GM12878 (cell line): Measurements from ENCODE around the gene ERCC2. TPM values are rescaled to one million over a fixed set of nuclear protein-coding genes. Genes with fewer than 3 reads are reported as not detected.

Experiments
- ATAC-seq: fragments of 200-7000 bp; cut with Tn5 transposase; 3 replicates; pipeline ENCODE4 v1.9.1; 2020; ENCODE audit warnings: mild to moderate bottlenecking, moderate library complexity
- BruUV-seq: library from RNA; stranded (reverse); fragments of 400-500 nt; replicated peaks from 2 replicates; lab custom pipeline; 2021; lab: Mats Ljungman, UMichigan
- CTCF ChIA-PET: fragments of 300-600 bp; sonication (Branson Sonifier 250); formaldehyde crosslinking; extraction: SDS; loops from one replicate; lab custom pipeline; 2021; ENCODE audit warnings: inconsistent platforms; lab: Yijun Ruan, JAX
- POLR2A ChIA-PET: fragments of 350-600 bp; formaldehyde crosslinking; extraction: SDS; loops from one replicate; lab custom pipeline; 2021; ENCODE audit warnings: inconsistent platforms; lab: Charles Lee
- RAD21 ChIA-PET: fragments of 300-600 bp; sonication (Branson Sonifier 250); formaldehyde crosslinking; loops from one replicate; lab custom pipeline; 2023; ENCODE audit warnings: antibody characterized with exemption; ENCODE audit not compliant: unreplicated experiment; lab: Charles Lee
- SMC1A ChIA-PET: fragments of 300-600 bp; sonication (Branson Sonifier 250); formaldehyde crosslinking; loops from one replicate; lab custom pipeline; 2023; ENCODE audit not compliant: unreplicated experiment, uncharacterized antibody; lab: Charles Lee
- DNase-seq: peaks from one replicate; pipeline ENCODE4 v3.0.0-alpha.2; 2011; ENCODE audit warnings: low read depth, low spot score
- FAIRE-seq: peaks from 3 replicates; lab custom pipeline; 2011; peaks lifted over from hg19 to GRCh38; lab: Jason Lieb, UNC
- H2AFZ ChIP-seq: 2 replicates; pipeline ENCODE4 v1.6.0; 2011; ENCODE audit warnings: low read depth, low read length, control low read depth; ENCODE audit not compliant: control insufficient read depth
- H3K27ac ChIP-seq: 2 replicates; pipeline ENCODE4 v1.5.1; 2011; ENCODE audit warnings: control low read depth; ENCODE audit not compliant: control insufficient read depth, insufficient read depth
- H3K27me3 ChIP-seq, 2 experiments: replicated peaks in 1 of 2; 2 replicates each; pipeline versions ENCODE4 v1.6.0 to v1.6.1; 2011; ENCODE audit warnings: low read length in 1 of 2; ENCODE audit not compliant: control insufficient read depth in 2 of 2, insufficient read depth in 2 of 2
- H3K36me3 ChIP-seq, 2 experiments: 2 replicates each; pipeline ENCODE4 v1.5.1; 2011; ENCODE audit warnings: low read length in 1 of 2; ENCODE audit not compliant: control insufficient read depth in 2 of 2, insufficient read depth in 2 of 2
- H3K4me1 ChIP-seq: 2 replicates; pipeline ENCODE4 v1.6.1; 2011; ENCODE audit warnings: mild to moderate bottlenecking, low read length, moderate library complexity, mixed read lengths; ENCODE audit not compliant: control insufficient read depth, insufficient read depth
- H3K4me2 ChIP-seq: 2 replicates; pipeline ENCODE4 v1.6.0; 2011; ENCODE audit warnings: control low read depth; ENCODE audit not compliant: control insufficient read depth, insufficient read depth
- H3K4me3 ChIP-seq: fragments of 200-600 bp; sonication (generic); 2 replicates; pipeline ENCODE4 v1.5.1; 2016
- H3K79me2 ChIP-seq: 2 replicates; pipeline ENCODE4 v1.6.0; 2011; ENCODE audit warnings: low read length; ENCODE audit not compliant: control insufficient read depth, insufficient read depth
- H3K9ac ChIP-seq: 2 replicates; pipeline ENCODE4 v1.8.0; 2011; ENCODE audit warnings: low read length, control low read depth, mixed read lengths; ENCODE audit not compliant: control insufficient read depth, insufficient read depth
- H3K9me3 ChIP-seq: replicated peaks from 3 replicates; pipeline ENCODE4 v1.5.1; 2011; ENCODE audit warnings: mild to moderate bottlenecking, low read length; ENCODE audit not compliant: control insufficient read depth, insufficient read depth
- H4K20me1 ChIP-seq: 2 replicates; pipeline ENCODE4 v1.6.0; 2011; ENCODE audit not compliant: control insufficient read depth, insufficient read depth
- ASH2L ChIP-seq: fragments of 300-600, 200-600 bp; sonication (generic); IDR thresholded peaks from 2 replicates; pipeline ENCODE4 v1.6.1; 2017; ENCODE audit warnings: low read depth, mild to moderate bottlenecking, borderline replicate concordance
- BHLHE40 ChIP-seq, 2 experiments: fragments of 450-650 bp in 1 of 2; IDR thresholded peaks; 2 replicates each; pipeline ENCODE4 v1.6.1; 2011 to 2017; ENCODE audit warnings: low read depth in 2 of 2, borderline replicate concordance in 1 of 2, improper control_type of control experiment in 1 of 2, low read length in 1 of 2, mild to moderate bottlenecking in 1 of 2
- BMI1 ChIP-seq: fragments of 450-650 bp; IDR thresholded peaks from 2 replicates; pipeline ENCODE4 v1.6.1; 2016; ENCODE audit warnings: mild to moderate bottlenecking, moderate library complexity, borderline replicate concordance
- FOS ChIP-seq: IDR thresholded peaks from 3 replicates; pipeline ENCODE4 v1.6.1; 2011; ENCODE audit warnings: borderline replicate concordance; ENCODE audit not compliant: insufficient read length; ENCODE audit errors: extremely low read depth
- KDM1A ChIP-seq: fragments of 200-600 bp; sonication (generic); IDR thresholded peaks from 2 replicates; pipeline ENCODE4 v1.6.1; 2016; ENCODE audit warnings: borderline replicate concordance
- NFXL1 ChIP-seq: fragments of 450-650 bp; IDR thresholded peaks from 2 replicates; pipeline ENCODE4 v1.6.1; 2017; ENCODE audit warnings: antibody characterized with exemption, mild to moderate bottlenecking, borderline replicate concordance
- SREBF2 ChIP-seq: IDR thresholded peaks from 2 replicates; pipeline ENCODE4 v1.6.1; 2012; ENCODE audit warnings: mild to moderate bottlenecking, low read length
- TAF1 ChIP-seq: IDR thresholded peaks from 2 replicates; pipeline ENCODE4 v1.6.1; 2011; ENCODE audit warnings: mild to moderate bottlenecking, low read depth, low read length, borderline replicate concordance
- TBL1XR1 ChIP-seq: IDR thresholded peaks from 2 replicates; pipeline ENCODE4 v1.6.1; 2012; ENCODE audit warnings: low read depth, low read length, improper control_type of control experiment
- WGBS: methylation state at CpG from one replicate; pipeline ENCODE4 v1.1.6; 2016; ENCODE audit warnings: low lambda C conversion rate; ENCODE audit not compliant: insufficient replicate concordance, insufficient coverage; ENCODE audit errors: missing lambda C conversion rate; 5-methylcytosine and 5-hydroxymethylcytosine counted together
- in situ Hi-C: fragments of 300-500 bp; cut with MboI; formaldehyde crosslinking; loops from 9 replicates; pipeline ENCODE4 v1.14.3; 2018; ENCODE audit warnings: mixed read lengths
- intact Hi-C: fragments of 100-400 bp; cut with micrococcal nuclease; formaldehyde crosslinking; loops from one replicate; pipeline ENCODE4 v1.14.2; 2022; ENCODE audit not compliant: unreplicated experiment
- polyA plus RNA-seq, 11 experiments: library from polyadenylated mRNA; depleted of rRNA in 4 of 11; unstranded in 6 of 11; stranded (reverse) in 5 of 11; fragments of >200 nt; fragmentation: Nextera tagmentation in 4 of 11; fragmentation: Illumina TruSeq in 1 of 11; extraction: Ambion mirVana in 4 of 11; extraction: Trizol in 1 of 11; gene quantifications; 1 replicate in 1 of 11; 2 replicates in 10 of 11; pipeline versions ENCODE4 v1.2.1 to v1.2.3, GENCODE V29; 2011 to 2016; ENCODE audit warnings: inconsistent platforms in 2 of 11, missing spikeins in 2 of 11, low read depth in 1 of 11
- total RNA-seq, 4 experiments: library from RNA; depleted of rRNA in 3 of 4; stranded (reverse); fragments of >200 nt in 3 of 4; fragmentation: Illumina TruSeq in 1 of 4; extraction: Trizol in 1 of 4; gene quantifications; 2 replicates each; pipeline versions ENCODE4 v1.2.1 to v1.2.3, GENCODE V29; 2013 to 2021
- TF ChIP-seq, protein P1 (sequence below): fragments of 450-650 bp; IDR thresholded peaks from 2 replicates; pipeline ENCODE4 v1.6.1; 2018; ENCODE audit warnings: borderline replicate concordance, mild to moderate bottlenecking; ENCODE audit not compliant: partially characterized antibody
- TF ChIP-seq, protein P2 (sequence below): fragments of 450-650 bp; IDR thresholded peaks from 2 replicates; pipeline ENCODE4 v1.6.1; 2016; ENCODE audit warnings: mild to moderate bottlenecking
- TF ChIP-seq, protein P3 (sequence below): IDR thresholded peaks from 2 replicates; pipeline ENCODE4 v1.6.1; 2011; ENCODE audit warnings: mild to moderate bottlenecking, low read depth, low read length, moderate library complexity; ENCODE audit not compliant: insufficient replicate concordance

ERCC2 gene
- total and polyA plus RNA-seq, 10 of the 15 experiments (the other 5 are each of a cell fraction or from before 2014, with no cell fraction given) = 1.3 to 40.1 (median 15.6) TPM

DNA sequence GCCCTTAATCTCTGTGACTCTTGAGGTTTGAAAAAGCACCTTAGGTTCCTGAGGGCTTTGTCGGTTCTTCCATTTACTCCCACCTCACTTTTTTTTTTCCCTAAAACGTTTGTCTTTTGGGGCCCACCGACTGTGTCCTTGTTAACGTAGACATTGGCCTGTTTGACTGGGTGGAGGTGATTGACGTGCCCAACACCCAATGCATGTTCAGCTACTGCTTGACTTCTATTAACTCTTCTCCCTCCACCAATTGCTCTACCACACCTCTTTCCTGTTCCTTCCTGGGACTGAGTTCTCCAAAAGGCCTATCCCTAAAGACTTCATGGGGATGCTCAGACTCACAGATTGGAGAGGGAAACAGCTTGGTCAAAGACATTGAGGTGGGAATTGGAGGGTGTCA, 65.0 kb downstream of the ERCC2 start:
- ChIA-PET RAD21 (no interaction called here), POLR2A (interaction anchor here (0.5 kb wide), 1 partner anchor 28 kb away, joined by 3 read pairs; no protein-coding TSS in a partner anchor), SMC1A (no interaction called here), CTCF (interaction anchor here (0.5 kb wide), 1 partner anchor 437 kb away, joined by 3 read pairs; no protein-coding TSS in a partner anchor)
- H3K79me2 ChIP-seq = no peaks in the 10 kb centered on the region
- H4K20me1 ChIP-seq = no peaks in the 10 kb centered on the region
- H3K4me2 ChIP-seq = no peak overlapping the region
- H3K27me3 ChIP-seq = no peaks in the 10 kb centered on the region
- peak; percentile 24; the same call in 1 of the 3 replicates for ATAC-seq
- no peak overlapping the region for H3K9ac ChIP-seq
- TF ChIP-seq, protein P1, sequence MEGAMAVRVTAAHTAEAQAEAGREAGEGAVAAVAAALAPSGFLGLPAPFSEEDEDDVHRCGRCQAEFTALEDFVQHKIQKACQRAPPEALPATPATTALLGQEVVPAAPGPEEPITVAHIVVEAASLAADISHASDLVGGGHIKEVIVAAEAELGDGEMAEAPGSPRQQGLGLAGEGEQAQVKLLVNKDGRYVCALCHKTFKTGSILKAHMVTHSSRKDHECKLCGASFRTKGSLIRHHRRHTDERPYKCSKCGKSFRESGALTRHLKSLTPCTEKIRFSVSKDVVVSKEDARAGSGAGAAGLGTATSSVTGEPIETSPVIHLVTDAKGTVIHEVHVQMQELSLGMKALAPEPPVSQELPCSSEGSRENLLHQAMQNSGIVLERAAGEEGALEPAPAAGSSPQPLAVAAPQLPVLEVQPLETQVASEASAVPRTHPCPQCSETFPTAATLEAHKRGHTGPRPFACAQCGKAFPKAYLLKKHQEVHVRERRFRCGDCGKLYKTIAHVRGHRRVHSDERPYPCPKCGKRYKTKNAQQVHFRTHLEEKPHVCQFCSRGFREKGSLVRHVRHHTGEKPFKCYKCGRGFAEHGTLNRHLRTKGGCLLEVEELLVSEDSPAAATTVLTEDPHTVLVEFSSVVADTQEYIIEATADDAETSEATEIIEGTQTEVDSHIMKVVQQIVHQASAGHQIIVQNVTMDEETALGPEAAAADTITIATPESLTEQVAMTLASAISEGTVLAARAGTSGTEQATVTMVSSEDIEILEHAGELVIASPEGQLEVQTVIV = no peak
- TF ChIP-seq, protein P2, sequence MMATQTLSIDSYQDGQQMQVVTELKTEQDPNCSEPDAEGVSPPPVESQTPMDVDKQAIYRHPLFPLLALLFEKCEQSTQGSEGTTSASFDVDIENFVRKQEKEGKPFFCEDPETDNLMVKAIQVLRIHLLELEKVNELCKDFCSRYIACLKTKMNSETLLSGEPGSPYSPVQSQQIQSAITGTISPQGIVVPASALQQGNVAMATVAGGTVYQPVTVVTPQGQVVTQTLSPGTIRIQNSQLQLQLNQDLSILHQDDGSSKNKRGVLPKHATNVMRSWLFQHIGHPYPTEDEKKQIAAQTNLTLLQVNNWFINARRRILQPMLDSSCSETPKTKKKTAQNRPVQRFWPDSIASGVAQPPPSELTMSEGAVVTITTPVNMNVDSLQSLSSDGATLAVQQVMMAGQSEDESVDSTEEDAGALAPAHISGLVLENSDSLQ = peak; percentile 95
- TF ChIP-seq, protein P3, sequence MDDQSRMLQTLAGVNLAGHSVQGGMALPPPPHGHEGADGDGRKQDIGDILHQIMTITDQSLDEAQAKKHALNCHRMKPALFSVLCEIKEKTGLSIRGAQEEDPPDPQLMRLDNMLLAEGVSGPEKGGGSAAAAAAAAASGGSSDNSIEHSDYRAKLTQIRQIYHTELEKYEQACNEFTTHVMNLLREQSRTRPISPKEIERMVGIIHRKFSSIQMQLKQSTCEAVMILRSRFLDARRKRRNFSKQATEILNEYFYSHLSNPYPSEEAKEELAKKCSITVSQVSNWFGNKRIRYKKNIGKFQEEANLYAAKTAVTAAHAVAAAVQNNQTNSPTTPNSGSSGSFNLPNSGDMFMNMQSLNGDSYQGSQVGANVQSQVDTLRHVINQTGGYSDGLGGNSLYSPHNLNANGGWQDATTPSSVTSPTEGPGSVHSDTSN = peak; percentile 85
- TF ChIP-seq BHLHE40 (IDR thresholded peaks at IDR 0.05; ENCODE audit: borderline replicate concordance in 1 of 2, low read depth in 2 of 2, low read length in 1 of 2) = no peak
- no peak for TF ChIP-seq SREBF2
- no peak for TF ChIP-seq KDM1A
- TF ChIP-seq BMI1 = no peak
- no peak for TF ChIP-seq TBL1XR1
- no peak for TF ChIP-seq TAF1
- TF ChIP-seq FOS = no peak
- TF ChIP-seq NFXL1 = no peak
- no peak for TF ChIP-seq ASH2L
- no peak overlapping the region for H3K4me3 ChIP-seq
- no peak for DNase-seq
- no peaks in the 10 kb centered on the region for H3K36me3 ChIP-seq
- no peaks in the 10 kb centered on the region for H3K4me1 ChIP-seq
- H3K9me3 ChIP-seq = no peaks in the 10 kb centered on the region; the same call in 2 of the 3 replicates
- WGBS = 4% methylated on average over 5 of the region's 5 CpGs
- intact Hi-C loops (no loop called here), in situ Hi-C loops (no loop called here)
- H3K27ac ChIP-seq = no peak overlapping the region
- no peak overlapping the region for H2AFZ ChIP-seq
- peak; percentile 56 for FAIRE-seq
- BruUV-seq = no TSS peak
